Activated T-helper 9 cell treated with anti-CD3 and anti-CD28 coated beads, Interleukin-2, amount 50 U/mL, for 16 hours (primary cell): ENCODE measurements around the gene CHDH.

Experiments used
- DNase-seq: peaks from one replicate; pipeline ENCODE4 v3.0.0-alpha.2; 2020; ENCODE audit warnings: low read depth

Gene CHDH

GRCh38 chr3:53846134-53846850 is at the start of gene CHDH, which contains the start of gene IL17RB:
Gene CHDH (minus strand): TSS chr3:53846419. CDS start chr3:53824008, 22,411 bp downstream.
Gene IL17RB (plus strand): TSS chr3:53846568. CDS start chr3:53846589, 21 bp downstream.
- no peak for DNase-seq

- DNase-seq = no peak
Observed at GRCh38 chr3:53892286-53892637, 46.0 kb upstream of the CHDH start.

- peak; percentile 96 for DNase-seq
Observed at GRCh38 chr3:53891497-53892285, 45.5 kb upstream of the CHDH start, which contains the start of gene SELENOK. Gene SELENOK (minus strand): TSS chr3:53891859.

DNA sequence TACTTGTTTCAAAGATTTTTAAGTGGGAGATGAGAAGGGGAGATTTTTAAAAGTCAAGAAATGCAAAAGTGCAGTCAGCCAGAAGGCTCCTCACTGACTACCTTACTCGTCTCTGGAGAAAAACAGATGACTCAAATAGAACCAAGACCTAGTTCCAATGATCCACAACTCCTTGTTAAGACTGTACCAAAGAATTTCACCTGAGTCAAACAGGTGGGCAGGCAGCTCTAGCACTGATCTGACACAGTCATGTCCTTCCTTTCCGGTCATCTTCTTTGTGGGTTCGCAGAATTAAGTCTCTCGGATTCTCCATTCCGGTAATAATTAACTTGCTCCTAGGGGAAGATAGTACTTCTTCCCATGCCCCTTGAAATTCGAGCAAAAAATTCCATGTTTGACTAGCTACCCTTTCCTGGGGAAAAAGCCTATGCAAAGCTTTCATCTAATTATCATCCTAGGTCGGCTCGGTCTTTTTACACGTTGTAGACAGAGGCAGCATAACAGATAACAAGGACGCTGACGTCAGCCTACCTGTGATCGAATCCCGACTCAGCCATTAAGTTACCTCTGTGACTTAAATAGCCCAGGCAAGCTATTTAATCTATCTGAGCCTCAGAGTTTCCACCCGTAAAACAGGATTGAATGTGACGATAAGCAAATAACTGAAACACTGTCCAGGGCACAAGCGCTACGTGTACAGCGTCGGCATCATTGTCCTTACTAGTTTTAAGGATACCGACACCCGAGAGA is 44.7 kb upstream of the CHDH start:
- peak; percentile 21 for DNase-seq

GRCh38 chr3:53888232-53888631 is 42.0 kb upstream of the CHDH start:
- DNase-seq = no peak

GRCh38 chr3:53887446-53887845 is 41.2 kb upstream of the CHDH start:
- no peak for DNase-seq

DNA sequence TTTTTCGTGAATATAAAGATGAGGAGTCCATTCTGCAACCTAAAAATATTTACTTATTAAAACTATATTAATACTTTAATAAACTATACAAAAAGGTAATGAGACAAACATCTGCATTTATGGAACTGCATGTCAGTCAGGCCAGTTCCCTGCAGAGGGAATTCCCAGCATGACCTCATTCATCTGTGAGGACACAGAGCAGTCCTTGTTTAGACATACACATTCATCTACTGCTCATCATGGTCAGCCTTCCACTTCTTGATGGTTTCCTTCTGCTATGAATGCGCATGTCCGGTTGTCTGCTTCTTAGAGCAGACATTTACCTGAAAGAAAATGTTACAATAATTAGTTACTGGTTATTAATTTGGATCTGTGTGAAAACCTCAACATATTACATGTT is 39.0 kb upstream of the CHDH start:
- DNase-seq = no peak

DNA sequence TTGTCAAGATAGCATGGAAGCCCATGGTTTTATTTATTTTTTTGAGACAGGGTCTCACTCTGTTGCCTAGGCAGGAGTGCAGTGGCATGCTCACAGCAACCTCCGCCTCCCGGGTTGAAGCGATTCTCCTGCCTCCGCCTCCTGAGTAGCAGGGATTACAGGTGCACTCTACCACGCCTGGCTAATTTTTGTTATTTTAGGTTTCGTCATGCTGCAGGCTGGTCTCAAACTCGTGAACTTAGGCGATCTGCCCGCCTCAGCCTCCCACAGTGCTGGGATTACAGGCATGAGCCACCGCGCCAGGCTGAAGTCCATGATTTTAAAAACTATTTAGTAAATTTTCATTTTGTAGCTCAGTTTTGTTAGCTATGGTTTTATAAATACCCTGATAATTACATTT is 38.4 kb upstream of the CHDH start:
- DNase-seq = no peak

DNA sequence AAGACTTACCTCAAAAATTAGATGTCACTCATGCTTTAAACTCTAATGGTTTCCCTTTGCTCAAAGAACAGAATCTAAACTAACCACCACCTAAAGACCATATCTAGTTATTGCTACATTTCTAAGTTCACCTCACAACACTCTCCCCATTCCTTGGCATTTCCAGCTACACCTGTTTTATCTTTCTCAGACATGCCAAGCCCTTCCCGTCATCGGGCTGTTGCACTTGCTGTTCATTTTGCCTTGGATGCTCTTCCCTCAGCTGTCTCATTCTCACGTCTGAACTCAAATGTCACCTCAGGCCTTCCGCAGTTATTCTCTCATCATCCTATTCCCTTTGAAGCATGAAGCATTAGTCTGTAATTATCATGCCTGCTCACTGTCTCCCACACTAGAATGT is 36.8 kb upstream of the CHDH start:
- DNase-seq = no peak

DNA sequence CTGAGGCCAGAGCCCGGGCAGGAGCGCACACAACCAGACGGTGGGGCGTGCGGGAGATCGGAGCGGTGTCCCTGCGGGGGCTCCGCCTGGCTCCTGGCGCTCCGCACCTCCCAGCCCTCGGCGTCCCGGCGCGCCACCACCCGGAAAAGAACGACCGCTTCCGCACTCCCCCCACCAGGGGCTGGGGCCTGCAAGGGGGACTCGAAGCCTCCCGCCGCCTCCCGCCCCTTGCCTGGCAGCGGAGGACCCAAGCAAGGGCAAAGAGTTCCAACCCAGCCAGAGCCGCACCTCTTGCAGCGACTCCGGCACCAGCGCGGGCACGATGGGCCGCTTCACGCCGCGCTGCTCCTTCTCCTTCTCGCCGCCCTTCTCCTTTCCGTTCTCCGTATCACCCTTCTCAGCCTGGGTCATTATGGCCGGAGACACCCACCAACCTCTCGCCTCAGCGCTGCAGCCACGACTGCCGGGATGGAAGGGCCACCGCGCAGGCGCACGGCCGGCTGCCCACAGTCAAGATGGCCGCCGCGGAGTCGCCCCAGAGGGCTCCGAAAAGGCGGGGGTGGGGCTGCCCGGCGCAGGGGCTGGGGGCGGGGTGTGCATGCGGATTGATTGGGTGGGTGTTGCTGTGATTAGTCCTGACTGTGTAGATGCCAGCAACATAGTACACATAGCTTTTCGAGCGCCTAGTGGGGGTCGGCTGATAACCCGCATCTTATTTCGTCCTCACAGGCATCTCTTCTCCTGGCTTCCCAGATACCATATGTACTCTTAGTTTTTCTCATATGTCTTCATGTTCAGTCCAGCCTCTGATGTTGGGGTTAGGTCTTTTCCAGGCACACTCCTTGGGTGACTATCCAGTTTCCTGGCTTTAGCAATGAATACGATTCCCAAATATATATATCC is 35.7 kb upstream of the CHDH start, which contains the start of gene ACTR8:
ACTR8 (minus strand) TSS at position 462 of the 903 bp plus-strand sequence; CDS start at position 411, 51 bp downstream.
- DNase-seq = peak; percentile 78

DNA sequence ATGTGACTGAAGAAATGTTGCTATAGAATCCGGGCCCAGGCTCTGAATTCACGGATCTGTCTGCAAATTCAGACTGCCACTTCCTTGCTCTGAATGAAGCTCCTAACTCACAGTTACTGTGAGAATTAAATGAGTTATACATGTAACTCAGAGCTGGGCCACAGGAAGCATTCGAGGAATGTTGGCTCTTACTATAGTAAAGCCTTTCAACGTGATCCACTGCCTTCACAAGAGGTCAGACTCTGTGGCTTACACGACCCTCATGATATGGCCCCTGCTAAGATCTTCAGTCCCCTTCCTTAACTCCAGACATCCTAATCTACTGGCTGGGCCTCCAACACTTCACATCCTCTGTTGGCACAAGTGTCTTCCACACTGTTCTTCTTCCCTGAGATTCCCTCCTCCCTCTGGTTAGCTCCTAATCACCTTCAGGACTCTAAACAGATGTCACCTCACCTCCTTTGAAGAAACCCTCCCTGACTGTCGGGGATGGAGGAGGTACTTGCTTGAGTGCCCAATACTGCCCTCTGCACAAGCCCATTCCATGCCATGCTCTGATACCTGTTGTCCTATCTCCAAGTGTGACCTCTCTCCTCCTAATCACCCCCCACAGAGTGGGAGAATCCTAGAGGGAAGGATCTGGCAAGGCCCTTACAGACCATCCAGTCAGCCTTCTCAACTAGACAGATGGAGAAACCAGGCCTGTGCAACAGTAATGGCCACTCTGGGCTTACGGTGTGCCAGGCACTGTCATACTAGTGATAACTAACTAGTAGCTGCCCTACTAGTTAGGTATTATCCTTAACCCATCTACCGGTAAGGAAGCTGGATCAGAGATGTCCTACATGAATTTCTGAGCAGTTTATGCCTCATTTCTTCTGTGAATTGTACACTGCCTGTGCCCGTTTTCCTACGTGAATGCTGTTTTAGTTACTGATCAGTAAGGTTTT is 34.5 kb upstream of the CHDH start:
- DNase-seq = no peak

GRCh38 chr3:53865732-53866499 is 19.7 kb upstream of the CHDH start:
- no peak for DNase-seq

DNA sequence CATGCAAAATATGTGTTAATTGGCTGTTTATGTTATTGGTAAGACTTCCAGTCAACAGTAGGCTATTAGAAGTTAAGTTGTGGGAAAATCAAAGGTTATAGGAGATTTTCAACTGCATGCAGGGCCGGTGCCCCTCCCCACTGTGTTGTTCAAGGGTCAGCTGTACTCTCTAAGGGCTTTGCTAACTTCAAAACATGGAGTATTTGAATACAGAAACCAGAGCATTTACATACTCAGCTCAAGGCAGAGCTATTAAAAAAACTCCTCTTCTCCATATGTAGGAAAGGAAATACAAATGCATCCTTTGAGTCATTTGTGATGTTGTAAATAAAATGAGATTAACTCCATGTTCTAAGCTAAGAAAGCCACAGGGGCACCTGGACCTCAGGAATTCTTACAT is 16.9 kb upstream of the CHDH start:
- DNase-seq = no peak

DNA sequence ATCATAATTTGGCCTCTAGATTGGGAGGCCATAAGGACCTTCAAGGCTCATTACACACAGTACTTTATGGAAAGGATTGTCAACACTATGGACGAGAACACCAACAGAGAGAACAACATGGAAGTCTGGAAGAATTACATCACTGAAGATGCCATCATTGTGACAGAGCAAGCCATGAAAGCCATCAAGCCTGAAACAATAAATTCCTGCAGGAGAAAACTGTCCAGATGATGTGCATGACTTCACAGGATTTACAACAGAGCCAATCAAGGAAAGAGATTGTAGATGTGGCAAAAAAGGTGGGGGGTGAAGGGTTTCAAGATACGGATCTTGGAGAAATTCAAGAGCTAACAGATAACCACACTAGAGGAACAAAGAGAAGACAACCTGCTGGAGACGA is 16.0 kb upstream of the CHDH start:
- DNase-seq = no peak

DNA sequence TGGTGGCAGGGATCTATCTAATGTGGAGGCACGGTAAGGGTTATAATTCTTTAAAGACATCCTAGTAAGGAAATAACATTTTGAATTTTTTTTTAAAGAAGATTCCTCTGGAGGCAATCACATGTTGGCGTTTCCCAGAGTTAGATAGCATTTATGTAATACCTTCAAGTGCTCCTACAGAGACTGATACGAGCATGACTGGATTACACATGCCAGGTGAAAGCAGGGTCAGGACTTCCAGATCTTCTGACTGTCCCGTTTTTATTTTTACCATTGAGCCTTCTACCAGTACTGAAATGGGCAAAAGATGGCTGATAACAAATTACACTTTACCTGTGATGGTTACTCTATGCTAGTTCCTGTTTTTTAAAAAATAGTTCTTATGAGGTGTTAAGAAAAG is 14.0 kb upstream of the CHDH start:
- DNase-seq = no peak

- DNase-seq = no peak
Observed at GRCh38 chr3:53859178-53859577, 13.0 kb upstream of the CHDH start.

GRCh38 chr3:53858096-53858741 is 12.0 kb upstream of the CHDH start:
- DNase-seq = no peak

- no peak for DNase-seq
Observed at GRCh38 chr3:53856964-53857363, 10.7 kb upstream of the CHDH start.

- DNase-seq = no peak
Observed at GRCh38 chr3:53850895-53851294, 4.7 kb upstream of the CHDH start.
